H9 (cell line): Measurements from ENCODE around the gene ACAD10. TPM values are rescaled to one million over a fixed set of nuclear protein-coding genes. Genes with fewer than 3 reads are reported as not detected.

Experiments used
- DNase-seq: peaks from one replicate; pipeline ENCODE4 v3.0.0-alpha.2; 2017
- H2AFZ ChIP-seq: one replicate; pipeline ENCODE4 v1.6.1; 2013; ENCODE audit warnings: mild to moderate bottlenecking, low read length, control low read depth, moderate library complexity
- H2AK5ac ChIP-seq: 2 replicates; pipeline ENCODE4 v1.6.1; 2013; ENCODE audit warnings: low read length, control low read depth, mixed read lengths; ENCODE audit not compliant: insufficient read length
- H2BK120ac ChIP-seq: one replicate; pipeline ENCODE4 v1.6.1; 2013; ENCODE audit warnings: low read depth, mild to moderate bottlenecking, low read length, control low read depth, inconsistent platforms; ENCODE audit not compliant: poor library complexity, severe bottlenecking
- H2BK12ac ChIP-seq: 2 replicates; pipeline ENCODE4 v1.6.1; 2013; ENCODE audit warnings: low read length, control low read depth, mixed read lengths, low read depth; ENCODE audit not compliant: insufficient read length
- H2BK15ac ChIP-seq: 2 replicates; pipeline ENCODE4 v1.6.1; 2013; ENCODE audit warnings: low read depth, low read length, control low read depth
- H2BK20ac ChIP-seq: one replicate; pipeline ENCODE4 v1.6.1; 2013; ENCODE audit warnings: low read depth, mild to moderate bottlenecking, low read length, control low read depth, inconsistent platforms; ENCODE audit not compliant: poor library complexity, severe bottlenecking
- H2BK5ac ChIP-seq: 2 replicates; pipeline ENCODE4 v1.6.1; 2013; ENCODE audit warnings: low read length, control low read depth, mixed read lengths; ENCODE audit not compliant: insufficient read length
- H3K14ac ChIP-seq: 2 replicates; pipeline ENCODE4 v1.6.1; 2013; ENCODE audit warnings: low read length, control low read depth; ENCODE audit not compliant: insufficient read depth
- H3K18ac ChIP-seq: 2 replicates; pipeline ENCODE4 v1.6.1; 2013; ENCODE audit warnings: low read depth, mild to moderate bottlenecking, mixed read lengths, low read length, control low read depth; ENCODE audit not compliant: insufficient read length
- H3K23ac ChIP-seq: 2 replicates; pipeline ENCODE4 v1.6.1; 2013; ENCODE audit warnings: low read length, control low read depth, mixed read lengths, low read depth; ENCODE audit not compliant: insufficient read length
- H3K23me2 ChIP-seq: 2 replicates; pipeline ENCODE4 v1.6.1; 2013; ENCODE audit warnings: low read depth, mild to moderate bottlenecking, mixed read lengths, low read length, control low read depth; ENCODE audit not compliant: insufficient read length, poor library complexity, severe bottlenecking
- H3K27ac ChIP-seq: 2 replicates; pipeline ENCODE4 v1.5.1; 2013; ENCODE audit warnings: low read length, control low read depth, mixed read lengths, low read depth; ENCODE audit not compliant: insufficient read length
- H3K27me3 ChIP-seq: 2 replicates; pipeline ENCODE4 v1.6.1; 2013; ENCODE audit warnings: low read length, control low read depth, inconsistent platforms; ENCODE audit not compliant: insufficient read depth
- H3K4ac ChIP-seq: 2 replicates; pipeline ENCODE4 v1.6.1; 2013; ENCODE audit warnings: low read depth, mild to moderate bottlenecking, control low read depth, inconsistent platforms, low read length, moderate library complexity
- H3K4me1 ChIP-seq: 2 replicates; pipeline ENCODE4 v1.6.1; 2013; ENCODE audit warnings: low read length, control low read depth, inconsistent platforms; ENCODE audit not compliant: insufficient read depth
- H3K4me2 ChIP-seq: 2 replicates; pipeline ENCODE4 v1.6.1; 2013; ENCODE audit warnings: low read length, control low read depth, mixed read lengths; ENCODE audit not compliant: insufficient read length, insufficient read depth
- H3K56ac ChIP-seq: 2 replicates; pipeline ENCODE4 v1.6.1; 2013; ENCODE audit warnings: low read depth, mild to moderate bottlenecking, mixed read lengths, low read length, control low read depth; ENCODE audit not compliant: insufficient read length
- H3K79me1 ChIP-seq: 2 replicates; pipeline ENCODE4 v1.6.1; 2013; ENCODE audit warnings: low read depth, mild to moderate bottlenecking, moderate library complexity, low read length, control low read depth, inconsistent platforms; ENCODE audit not compliant: insufficient read depth, poor library complexity, severe bottlenecking
- H3K79me2 ChIP-seq: 2 replicates; pipeline ENCODE4 v1.6.1; 2013; ENCODE audit warnings: low read length, control low read depth, inconsistent platforms; ENCODE audit not compliant: insufficient read depth
- H3K9ac ChIP-seq: 2 replicates; pipeline ENCODE4 v1.6.1; 2013; ENCODE audit warnings: low read length, control low read depth, mixed read lengths; ENCODE audit not compliant: insufficient read length; ENCODE audit errors: extremely low read depth
- H3K9me3 ChIP-seq: one replicate; pipeline ENCODE4 v1.6.1; 2013; ENCODE audit warnings: low read depth, low read length, inconsistent platforms; ENCODE audit not compliant: control insufficient read depth
- H3T11ph ChIP-seq: one replicate; pipeline ENCODE4 v1.6.1; 2013; ENCODE audit warnings: mild to moderate bottlenecking, low read length, control low read depth, inconsistent platforms
- H4K20me1 ChIP-seq: one replicate; pipeline ENCODE4 v1.6.1; 2013; ENCODE audit not compliant: control insufficient read depth, insufficient read length, insufficient read depth
- H4K5ac ChIP-seq: 2 replicates; pipeline ENCODE4 v1.6.1; 2013; ENCODE audit warnings: low read depth, mild to moderate bottlenecking, mixed read lengths, low read length, control low read depth; ENCODE audit not compliant: insufficient read length
- H4K8ac ChIP-seq: replicated peaks from 2 replicates; pipeline ENCODE4 v1.6.1; 2013; ENCODE audit warnings: low read length, control low read depth, mixed read lengths, low read depth; ENCODE audit not compliant: insufficient read length
- H4K91ac ChIP-seq: 2 replicates; pipeline ENCODE4 v1.6.1; 2013; ENCODE audit warnings: low read depth, mild to moderate bottlenecking, moderate library complexity, mixed read lengths, low read length, control low read depth; ENCODE audit not compliant: insufficient read length
- H3K27ac Mint-ChIP-seq, 3 experiments: 2 replicates in 2 of 3; 3 replicates in 1 of 3; pipeline ENCODE4 v1.8.0; 2020 to 2021; ENCODE audit warnings: mixed read lengths in 3 of 3, mild to moderate bottlenecking in 1 of 3, moderate library complexity in 1 of 3
- H3K27me3 Mint-ChIP-seq: 2 replicates; pipeline ENCODE4 v1.8.0; 2021; ENCODE audit warnings: low read depth, mild to moderate bottlenecking, moderate library complexity, mixed read lengths
- H3K36me3 Mint-ChIP-seq, 3 experiments: 2 replicates in 2 of 3; 3 replicates in 1 of 3; pipeline ENCODE4 v1.8.0; 2020 to 2021; ENCODE audit warnings: low read depth in 3 of 3, mixed read lengths in 3 of 3; ENCODE audit not compliant: insufficient read depth in 1 of 3
- H3K4me1 Mint-ChIP-seq, 2 experiments: 2 replicates each; pipeline ENCODE4 v1.8.0; 2020; ENCODE audit warnings: mixed read lengths in 2 of 2
- H3K4me3 Mint-ChIP-seq, 2 experiments: 2 replicates in 1 of 2; 3 replicates in 1 of 2; pipeline ENCODE4 v1.8.0; 2020 to 2021; ENCODE audit warnings: mild to moderate bottlenecking in 2 of 2, mixed read lengths in 2 of 2, moderate library complexity in 1 of 2
- H3K9me3 Mint-ChIP-seq, 2 experiments: 2 replicates in 1 of 2; 3 replicates in 1 of 2; pipeline ENCODE4 v1.8.0; 2020; ENCODE audit warnings: mild to moderate bottlenecking in 2 of 2, mixed read lengths in 2 of 2, moderate library complexity in 1 of 2
- CTCF ChIP-seq: fragments of 200-600 bp; sonication (generic); conservative IDR thresholded peaks from 3 replicates; pipeline ENCODE4 v1.8.0; 2021; ENCODE audit warnings: antibody characterized with exemption, mild to moderate bottlenecking
- WGBS: extraction: QIAGEN DNeasy Blood & Tissue Kit; methylation state at CpG from one replicate; pipeline ENCODE4 v1.1.7; 2013; ENCODE audit warnings: missing lambda C conversion rate, low lambda C conversion rate, mixed read lengths; ENCODE audit not compliant: insufficient read length; ENCODE audit errors: extremely low coverage; 5-methylcytosine and 5-hydroxymethylcytosine counted together
- total RNA-seq: library from RNA; stranded (reverse); gene quantifications from 2 replicates; pipeline ENCODE4 v1.2.1, GENCODE V29; 2021

ACAD10 gene
- total RNA-seq, 1 experiment from 2014 or later = 25.7 TPM

DNA sequence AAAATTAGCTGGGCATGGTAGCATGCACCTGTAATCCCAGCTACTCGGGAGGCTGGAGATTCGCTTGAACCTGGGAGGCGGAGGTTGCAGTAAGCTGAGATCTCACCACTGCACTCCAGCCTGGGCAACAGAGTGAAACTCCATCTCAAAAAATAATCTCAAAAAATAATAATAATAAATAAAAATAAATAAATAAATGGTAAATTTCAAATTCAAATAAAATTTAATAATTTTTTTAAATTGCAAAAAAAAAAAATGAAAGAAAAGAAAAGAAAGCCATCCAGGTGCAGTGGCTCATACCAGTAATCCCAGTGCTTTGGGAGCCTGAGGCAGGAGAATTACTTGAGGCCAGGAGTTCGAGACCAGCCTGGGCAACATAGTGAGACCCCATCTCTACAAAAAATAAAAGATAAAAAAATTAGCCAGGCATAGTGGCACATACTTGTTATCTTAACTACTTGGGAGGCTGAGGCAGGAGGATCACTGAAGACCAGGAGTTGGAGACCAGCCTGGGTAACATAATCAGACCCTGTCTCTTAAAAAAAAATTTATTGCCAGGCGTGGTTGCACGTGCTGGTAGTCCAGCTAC, 117.3 kb downstream of the ACAD10 start:
- WGBS = no CpG with 5 or more reads among the region's 6 CpGs
- H3K27ac Mint-ChIP-seq = no peak overlapping the region
- no peaks in the 10 kb centered on the region for H3K4me1 Mint-ChIP-seq
- Histone ChIP-seq H2AK5ac (no peak overlapping the region), H3K9me3 (no peaks in the 10 kb centered on the region), H4K91ac (no peak overlapping the region), H2BK5ac (no peak overlapping the region), H2BK20ac (no peak overlapping the region), H2BK12ac (no peak overlapping the region), H3T11ph (no peak overlapping the region), H2BK120ac (no peak overlapping the region), H3K27ac (no peak overlapping the region), H4K8ac (no peak overlapping the region), H3K23ac (no peak overlapping the region), H3K56ac (no peak overlapping the region), H3K23me2 (no peaks in the 10 kb centered on the region), H3K4me1 (no peaks in the 10 kb centered on the region), H3K79me1 (no peaks in the 10 kb centered on the region), H3K18ac (no peak overlapping the region), H3K4me2 (no peak overlapping the region), H4K5ac (no peak overlapping the region), H2BK15ac (no peak overlapping the region), H3K27me3 (no peaks in the 10 kb centered on the region), H3K14ac (no peak overlapping the region), H4K20me1 (no peaks in the 10 kb centered on the region), H3K9ac (no peak overlapping the region), H3K79me2 (no peaks in the 10 kb centered on the region), H3K4ac (no peak overlapping the region), H2AFZ (no peak overlapping the region)
- peaks cover 24 to 38% (median 31%) of the 10 kb centered on the region in 3 experiments for H3K36me3 Mint-ChIP-seq
- no peak overlapping the region for H3K4me3 Mint-ChIP-seq
- H3K27me3 Mint-ChIP-seq = no peaks in the 10 kb centered on the region
- TF ChIP-seq CTCF = no peak
- DNase-seq = no peak
- H3K9me3 Mint-ChIP-seq = no peaks in the 10 kb centered on the region; a peak in 1 of 5 replicates
